BE2C (cell line): ENCODE results near the gene TMEM240.

ENCODE experiments used
- DNase-seq: peaks from one replicate; pipeline ENCODE4 v3.0.0-alpha.2; 2020
- H3K27me3 ChIP-seq: fragments of 250-450 bp; sonication (Bioruptor Pico); 2 replicates; pipeline ENCODE4 v1.5.1; 2020; ENCODE audit warnings: mild to moderate bottlenecking
- H3K36me3 ChIP-seq: fragments of 250-450 bp; sonication (Bioruptor Pico); 2 replicates; pipeline ENCODE4 v1.5.1; 2020; ENCODE audit warnings: mild to moderate bottlenecking
- H3K4me1 ChIP-seq: fragments of 250-450 bp; sonication (Bioruptor Pico); 2 replicates; pipeline ENCODE4 v1.5.1; 2020
- H3K4me3 ChIP-seq: 2 replicates; pipeline ENCODE4 v1.5.1; 2011; ENCODE audit warnings: low read depth, low read length
- H3K9me3 ChIP-seq: fragments of 250-450 bp; sonication (Bioruptor Pico); 2 replicates; pipeline ENCODE4 v1.5.1; 2020
- CTCF ChIP-seq: IDR thresholded peaks from 2 replicates; pipeline ENCODE4 v1.5.1; 2012; ENCODE audit warnings: mild to moderate bottlenecking, low read depth, low read length

TMEM240 gene

GRCh38 chr1:1574721-1575537 is 34.5 kb upstream of the TMEM240 start, which contains the start of gene SSU72:
Gene SSU72 (minus strand): TSS chr1:1574863. CDS start chr1:1574557, 306 bp downstream.
- TF ChIP-seq CTCF = no peak
- Histone ChIP-seq H3K4me3 (peak within 1 kb of the TSS; percentile 99), H3K36me3 (peaks cover 13% of the 10 kb centered on the region), H3K27me3 (peaks cover 16% of the 10 kb centered on the region), H3K9me3 (no peaks in the 10 kb centered on the region), H3K4me1 (peaks cover 5% of the 10 kb centered on the region; the same call in 1 of the 2 replicates)
- peak; percentile 96 for DNase-seq

GRCh38 chr1:1573843-1574720 is 33.7 kb upstream of the TMEM240 start:
- Histone ChIP-seq H3K36me3 (peaks cover 19% of the 10 kb centered on the region), H3K4me1 (peaks cover 5% of the 10 kb centered on the region; the same call in 1 of the 2 replicates), H3K27me3 (peaks cover 7% of the 10 kb centered on the region), H3K4me3 (peak overlapping the region; percentile 99), H3K9me3 (no peaks in the 10 kb centered on the region)
- TF ChIP-seq CTCF = peak; percentile 57
- peak; percentile 69 for DNase-seq

- Histone ChIP-seq H3K9me3 (no peaks in the 10 kb centered on the region), H3K4me3 (no peak overlapping the region), H3K36me3 (peaks cover 55% of the 10 kb centered on the region), H3K27me3 (no peaks in the 10 kb centered on the region), H3K4me1 (no peaks in the 10 kb centered on the region)
- no peak for TF ChIP-seq CTCF
- DNase-seq = no peak
These were observed 28.9 kb upstream of the TMEM240 start for GRCh38 chr1:1569341-1569740.

GRCh38 chr1:1567891-1568291 is 27.5 kb upstream of the TMEM240 start:
- H3K4me3 ChIP-seq = no peak overlapping the region
- DNase-seq = no peak
- H3K27me3 ChIP-seq = no peaks in the 10 kb centered on the region
- peaks cover 66% of the 10 kb centered on the region for H3K36me3 ChIP-seq
- no peaks in the 10 kb centered on the region for H3K4me1 ChIP-seq
- no peak for TF ChIP-seq CTCF
- no peaks in the 10 kb centered on the region for H3K9me3 ChIP-seq

- Histone ChIP-seq H3K36me3 (peaks cover 71% of the 10 kb centered on the region), H3K4me1 (no peaks in the 10 kb centered on the region), H3K4me3 (no peak overlapping the region), H3K27me3 (no peaks in the 10 kb centered on the region), H3K9me3 (no peaks in the 10 kb centered on the region)
- TF ChIP-seq CTCF = no peak
- no peak for DNase-seq
These were observed 26.9 kb upstream of the TMEM240 start for GRCh38 chr1:1567152-1567875.
